Liver (tissue), 9 donors: ENCODE data around the gene PREB. TPM values are rescaled to one million over a fixed set of nuclear protein-coding genes. Genes with fewer than 3 reads are reported as not detected.

Experiments used
- DNase-seq: peaks from one replicate; pipeline ENCODE4 v3.0.0-alpha.2; 2017; ENCODE audit warnings: low spot score
- H3K27ac ChIP-seq, 2 donors: one replicate each; pipeline ENCODE4 v1.7.0; 2013; ENCODE audit warnings: inconsistent platforms in 2 of 2, low read length in 2 of 2, control low read depth in 1 of 2, low read depth in 1 of 2, mild to moderate bottlenecking in 1 of 2
- H3K27me3 ChIP-seq, 4 donors: one replicate each; pipeline versions ENCODE4 v1.6.1 to v1.7.0; 2013; ENCODE audit warnings: low read length in 3 of 4, inconsistent platforms in 1 of 4, mild to moderate bottlenecking in 1 of 4, moderate library complexity in 1 of 4; ENCODE audit not compliant: control insufficient read depth in 4 of 4, insufficient read depth in 4 of 4
- H3K36me3 ChIP-seq, 4 donors: one replicate each; pipeline versions ENCODE4 v1.6.1 to v1.7.0; 2013; ENCODE audit warnings: low read length in 3 of 4, mild to moderate bottlenecking in 3 of 4, low read depth in 1 of 4, moderate library complexity in 1 of 4; ENCODE audit not compliant: control insufficient read depth in 4 of 4, insufficient read depth in 3 of 4
- H3K4me1 ChIP-seq, 4 donors: one replicate each; pipeline versions ENCODE4 v1.6.1 to v1.7.0; 2013; ENCODE audit warnings: low read length in 3 of 4, mild to moderate bottlenecking in 3 of 4, moderate library complexity in 1 of 4; ENCODE audit not compliant: control insufficient read depth in 4 of 4, insufficient read depth in 4 of 4
- H3K4me3 ChIP-seq, 3 donors: one replicate each; pipeline versions ENCODE4 v1.6.1 to v1.7.0; 2013; ENCODE audit warnings: low read length in 3 of 3, control low read depth in 1 of 3, low read depth in 1 of 3, mild to moderate bottlenecking in 1 of 3
- H3K9ac ChIP-seq, 2 donors: one replicate each; pipeline ENCODE4 v1.7.0; 2013; ENCODE audit warnings: low read length in 2 of 2, mild to moderate bottlenecking in 2 of 2, moderate library complexity in 2 of 2, control low read depth in 1 of 2, low read depth in 1 of 2
- H3K9me3 ChIP-seq, 4 donors: one replicate each; pipeline versions ENCODE4 v1.6.1 to v1.7.0; 2013; ENCODE audit warnings: low read length in 3 of 4; ENCODE audit not compliant: control insufficient read depth in 4 of 4
- ATF3 ChIP-seq: IDR thresholded peaks from 2 replicates; pipeline ENCODE4 v1.6.1; 2016; ENCODE audit warnings: antibody characterized with exemption
- CTCF ChIP-seq: fragments of 150-350 bp; IDR thresholded peaks from 2 replicates; pipeline ENCODE4 v1.5.1; 2017; ENCODE audit warnings: improper control_type of control experiment, low read depth, low read length; ENCODE audit not compliant: missing input control
- FOXA1 ChIP-seq: IDR thresholded peaks from 2 replicates; pipeline ENCODE4 v1.6.1; 2016; ENCODE audit warnings: antibody characterized with exemption
- FOXA2 ChIP-seq: IDR thresholded peaks from 2 replicates; pipeline ENCODE4 v1.6.1; 2016; ENCODE audit warnings: antibody characterized with exemption
- GABPA ChIP-seq, 2 donors: IDR thresholded peaks in 1 of 2; conservative IDR thresholded peaks in 1 of 2; 2 replicates each; pipeline ENCODE4 v1.6.1; 2016; ENCODE audit warnings: antibody characterized with exemption in 2 of 2, mild to moderate bottlenecking in 1 of 2, moderate library complexity in 1 of 2
- HNF4G ChIP-seq: IDR thresholded peaks from 2 replicates; pipeline ENCODE4 v1.6.1; 2016; ENCODE audit warnings: antibody characterized with exemption
- JUND ChIP-seq, 2 donors: IDR thresholded peaks; 2 replicates each; pipeline ENCODE4 v1.6.1; 2016; ENCODE audit warnings: antibody characterized with exemption in 2 of 2
- RAD21 ChIP-seq, 2 donors: IDR thresholded peaks; 2 replicates each; pipeline ENCODE4 v1.6.1; 2016; ENCODE audit warnings: antibody characterized with exemption in 2 of 2, mild to moderate bottlenecking in 2 of 2
- RXRA ChIP-seq, 2 donors: IDR thresholded peaks; 2 replicates each; pipeline ENCODE4 v1.6.1; 2017 to 2018; ENCODE audit warnings: antibody characterized with exemption in 2 of 2, mild to moderate bottlenecking in 1 of 2
- SP1 ChIP-seq: IDR thresholded peaks from 2 replicates; pipeline ENCODE4 v1.6.1; 2018; ENCODE audit warnings: antibody characterized with exemption, mild to moderate bottlenecking
- ZBTB33 ChIP-seq: IDR thresholded peaks from 2 replicates; pipeline ENCODE4 v1.6.1; 2016; ENCODE audit warnings: antibody characterized with exemption
- WGBS: extraction: QIAGEN DNeasy Blood & Tissue Kit; methylation state at CpG from one replicate; pipeline ENCODE4 v1.1.7; 2013; 5-methylcytosine and 5-hydroxymethylcytosine counted together
- polyA plus RNA-seq, 2 donors: library from polyadenylated mRNA; stranded (reverse) in 1 of 2; unstranded in 1 of 2; fragments of 200-250 nt in 1 of 2; fragments of >200 nt in 1 of 2; fragmentation: Nextera tagmentation in 1 of 2; extraction: Ambion mirVana in 1 of 2; gene quantifications; one replicate each; pipeline versions ENCODE4 v1.2.1 to v1.2.3, GENCODE V29; 2013 to 2015
- total RNA-seq, 2 donors: library from RNA; depleted of rRNA; stranded (reverse); fragments of >200 nt; gene quantifications; one replicate each; pipeline ENCODE4 v1.2.3, GENCODE V29; 2014
- TF ChIP-seq, protein P1 (sequence below): IDR thresholded peaks from 2 replicates; pipeline ENCODE4 v1.6.1; 2016; ENCODE audit warnings: antibody characterized with exemption, mild to moderate bottlenecking
- donor health status: healthy.
- donor health status: healthy.
- donor health status: healthy.
- donor health status: healthy.
- donor health status: healthy.

PREB gene
- total and polyA plus RNA-seq, 4 donors = 21.5 to 98.4 (median 60.9) TPM

GRCh38 chr2:27148801-27149439 lies 14.5 kb upstream of the PREB start, which contains the start of gene TCF23:
Gene TCF23 (plus strand): TSS chr2:27149004. CDS start chr2:27149134, 130 bp downstream.
- Histone ChIP-seq H3K36me3 (no peaks in the 10 kb centered on the region), H3K27me3 (no peaks in the 10 kb centered on the region), H3K9ac (no peak within 1 kb of the TSS), H3K4me3 (no peak within 1 kb of the TSS), H3K27ac (no peak within 1 kb of the TSS), H3K9me3 (no peaks in the 10 kb centered on the region), H3K4me1 (no peaks in the 10 kb centered on the region)
- DNase-seq = no peak
- TF ChIP-seq FOXA1 = no peak
- no peak for TF ChIP-seq FOXA2
- no peak for TF ChIP-seq ATF3
- TF ChIP-seq RXRA (IDR thresholded peaks at IDR 0.05) = no peak
- no peak for TF ChIP-seq SP1
- TF ChIP-seq GABPA (IDR thresholded peaks at IDR 0.05 in 1 of 2, conservative IDR thresholded peaks at IDR 0.05 in 1 of 2) = no peak
- no peak for TF ChIP-seq CTCF
- TF ChIP-seq ZBTB33 = no peak
- TF ChIP-seq, protein P1, sequence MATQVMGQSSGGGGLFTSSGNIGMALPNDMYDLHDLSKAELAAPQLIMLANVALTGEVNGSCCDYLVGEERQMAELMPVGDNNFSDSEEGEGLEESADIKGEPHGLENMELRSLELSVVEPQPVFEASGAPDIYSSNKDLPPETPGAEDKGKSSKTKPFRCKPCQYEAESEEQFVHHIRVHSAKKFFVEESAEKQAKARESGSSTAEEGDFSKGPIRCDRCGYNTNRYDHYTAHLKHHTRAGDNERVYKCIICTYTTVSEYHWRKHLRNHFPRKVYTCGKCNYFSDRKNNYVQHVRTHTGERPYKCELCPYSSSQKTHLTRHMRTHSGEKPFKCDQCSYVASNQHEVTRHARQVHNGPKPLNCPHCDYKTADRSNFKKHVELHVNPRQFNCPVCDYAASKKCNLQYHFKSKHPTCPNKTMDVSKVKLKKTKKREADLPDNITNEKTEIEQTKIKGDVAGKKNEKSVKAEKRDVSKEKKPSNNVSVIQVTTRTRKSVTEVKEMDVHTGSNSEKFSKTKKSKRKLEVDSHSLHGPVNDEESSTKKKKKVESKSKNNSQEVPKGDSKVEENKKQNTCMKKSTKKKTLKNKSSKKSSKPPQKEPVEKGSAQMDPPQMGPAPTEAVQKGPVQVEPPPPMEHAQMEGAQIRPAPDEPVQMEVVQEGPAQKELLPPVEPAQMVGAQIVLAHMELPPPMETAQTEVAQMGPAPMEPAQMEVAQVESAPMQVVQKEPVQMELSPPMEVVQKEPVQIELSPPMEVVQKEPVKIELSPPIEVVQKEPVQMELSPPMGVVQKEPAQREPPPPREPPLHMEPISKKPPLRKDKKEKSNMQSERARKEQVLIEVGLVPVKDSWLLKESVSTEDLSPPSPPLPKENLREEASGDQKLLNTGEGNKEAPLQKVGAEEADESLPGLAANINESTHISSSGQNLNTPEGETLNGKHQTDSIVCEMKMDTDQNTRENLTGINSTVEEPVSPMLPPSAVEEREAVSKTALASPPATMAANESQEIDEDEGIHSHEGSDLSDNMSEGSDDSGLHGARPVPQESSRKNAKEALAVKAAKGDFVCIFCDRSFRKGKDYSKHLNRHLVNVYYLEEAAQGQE = no peak
- no peak for TF ChIP-seq JUND (IDR thresholded peaks at IDR 0.05)
- TF ChIP-seq RAD21 (IDR thresholded peaks at IDR 0.05) = no peak
- 81% methylated on average over 12 of the region's 12 CpGs for WGBS

DNA sequence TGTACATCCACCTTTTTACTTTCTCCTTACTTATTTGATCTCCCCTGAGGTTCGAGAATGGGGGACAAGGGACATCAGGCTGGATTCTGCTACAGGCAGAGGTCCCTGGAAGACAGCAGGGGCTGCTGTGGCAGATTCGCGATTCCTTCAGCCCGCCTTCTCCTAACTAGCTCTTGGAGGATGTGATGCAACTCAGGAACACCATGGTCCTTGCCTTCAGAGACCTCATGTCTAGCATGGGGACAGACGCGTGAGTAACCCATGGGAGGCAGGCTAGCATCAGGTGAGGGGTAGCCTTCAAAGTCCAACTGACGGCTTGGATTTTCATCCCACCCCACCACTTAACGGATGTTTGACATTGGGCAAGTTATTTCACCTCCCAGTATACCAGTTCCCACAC lies 13.5 kb upstream of the PREB start:
- Histone ChIP-seq H3K27ac (no peak overlapping the region), H3K27me3 (peaks cover 0 to 2% (median 0%) of the 10 kb centered on the region in 4 donors), H3K4me1 (no peaks in the 10 kb centered on the region), H3K36me3 (no peaks in the 10 kb centered on the region), H3K9ac (no peak overlapping the region), H3K4me3 (no peak overlapping the region), H3K9me3 (no peaks in the 10 kb centered on the region)
- 92% methylated on average over 8 of the region's 8 CpGs for WGBS
- no peak for DNase-seq
- TF ChIP-seq FOXA2 = no peak
- TF ChIP-seq RAD21 (IDR thresholded peaks at IDR 0.05) = no peak
- no peak for TF ChIP-seq FOXA1
- TF ChIP-seq HNF4G = no peak
- no peak for TF ChIP-seq JUND (IDR thresholded peaks at IDR 0.05)
